Mucosa of stomach (tissue), 1 donor: ENCODE data around the gene BRIP1.

Source experiments
- H3K27me3 ChIP-seq: one replicate; pipeline ENCODE4 v1.7.0; 2013; ENCODE audit warnings: mild to moderate bottlenecking, low read length; ENCODE audit not compliant: control insufficient read depth, insufficient read depth
- H3K36me3 ChIP-seq: one replicate; pipeline ENCODE4 v1.7.0; 2013; ENCODE audit warnings: low read length; ENCODE audit not compliant: control insufficient read depth, insufficient read depth
- H3K4me1 ChIP-seq: one replicate; pipeline ENCODE4 v1.7.0; 2013; ENCODE audit warnings: mild to moderate bottlenecking, low read length; ENCODE audit not compliant: control insufficient read depth, insufficient read depth
- H3K4me3 ChIP-seq: one replicate; pipeline ENCODE4 v1.7.0; 2013; ENCODE audit warnings: low read length
- H3K9ac ChIP-seq: one replicate; pipeline ENCODE4 v1.7.0; 2013; ENCODE audit warnings: mild to moderate bottlenecking, low read length, moderate library complexity
- H3K9me3 ChIP-seq: one replicate; pipeline ENCODE4 v1.7.0; 2013; ENCODE audit warnings: mild to moderate bottlenecking, low read length, moderate library complexity; ENCODE audit not compliant: control insufficient read depth
- donor health status: Pancreatic carcinoma.

The BRIP1 gene

DNA sequence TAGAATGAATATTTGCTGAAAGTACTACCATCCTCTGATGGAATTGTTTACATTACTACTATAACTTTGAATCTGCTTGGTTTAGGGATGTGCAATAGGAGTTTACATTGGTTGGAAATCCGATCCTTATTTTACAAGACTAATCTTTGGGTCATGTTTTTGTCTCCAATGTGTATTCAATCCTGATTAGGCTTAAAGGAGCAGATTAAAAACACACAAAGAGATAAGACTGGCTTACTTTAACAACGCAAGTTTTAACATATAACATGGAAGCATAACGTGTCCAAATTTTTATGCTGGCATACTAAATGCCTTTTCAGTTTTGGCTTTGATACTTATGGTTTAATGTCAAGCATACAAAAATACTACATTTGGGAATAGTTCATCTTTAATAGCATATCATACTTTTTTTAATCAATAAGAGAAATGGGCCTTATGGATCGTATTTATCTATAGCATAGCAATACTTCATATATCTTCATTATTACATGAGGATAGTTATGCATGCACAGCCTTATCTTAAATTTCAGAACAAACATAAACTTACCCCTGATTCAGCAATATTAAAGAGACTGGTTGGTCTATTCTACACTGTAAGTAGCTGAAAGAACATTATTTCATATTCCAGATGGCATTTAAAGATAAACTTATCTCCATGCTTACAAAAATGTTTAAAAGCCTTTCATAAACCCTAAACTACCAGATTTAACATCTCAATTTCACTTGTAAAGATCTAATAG, 202.4 kb downstream of the BRIP1 start:
- Histone ChIP-seq H3K4me3 (no peak overlapping the region), H3K9ac (no peak overlapping the region), H3K9me3 (no peaks in the 10 kb centered on the region)

DNA sequence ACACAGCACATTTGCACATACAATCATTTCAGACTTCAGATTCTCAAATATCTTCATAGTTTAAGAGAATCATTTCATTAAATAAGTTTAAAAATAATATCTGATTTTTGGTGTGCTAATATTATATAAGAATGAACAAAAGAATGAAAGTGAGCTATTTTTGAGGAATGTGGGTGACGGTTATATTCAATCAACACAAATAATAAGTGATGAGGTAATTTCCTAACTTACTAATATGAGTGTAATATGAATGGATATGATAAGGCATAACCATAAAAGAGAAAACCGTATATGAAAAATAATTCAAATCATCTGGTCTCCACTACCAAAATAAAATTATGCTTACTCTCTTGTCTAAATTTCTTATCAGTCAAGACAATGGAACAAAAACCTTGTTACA, 203.9 kb downstream of the BRIP1 start:
- Histone ChIP-seq H3K9me3 (no peaks in the 10 kb centered on the region), H3K4me3 (no peak overlapping the region), H3K36me3 (no peaks in the 10 kb centered on the region), H3K4me1 (no peaks in the 10 kb centered on the region), H3K27me3 (no peaks in the 10 kb centered on the region), H3K9ac (no peak overlapping the region)

More for the DNA sequence above, 202.4 kb downstream of the BRIP1 start:
- Histone ChIP-seq H3K36me3 (no peaks in the 10 kb centered on the region), H3K4me1 (no peaks in the 10 kb centered on the region), H3K27me3 (no peaks in the 10 kb centered on the region)

DNA sequence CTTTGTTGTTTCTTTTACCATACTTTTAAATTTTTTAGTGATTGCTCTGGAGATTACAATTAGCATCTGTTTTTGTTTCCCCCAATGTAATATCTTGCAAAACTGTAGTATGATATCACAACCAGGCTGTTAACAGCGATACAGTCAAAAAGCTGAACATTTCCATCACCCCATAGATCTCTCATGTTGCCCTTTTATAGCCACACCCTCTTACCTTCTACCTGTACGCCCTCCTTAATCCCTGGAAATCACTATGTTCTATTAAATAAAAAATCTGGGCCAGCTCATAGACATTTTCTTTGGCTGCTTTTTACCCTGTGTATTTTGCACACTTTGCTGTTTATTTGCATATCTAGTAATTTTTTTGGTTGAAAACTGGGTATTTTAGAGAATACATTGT, 205.1 kb downstream of the BRIP1 start:
- H3K9me3 ChIP-seq = no peaks in the 10 kb centered on the region
- H3K4me3 ChIP-seq = no peak overlapping the region
- no peaks in the 10 kb centered on the region for H3K27me3 ChIP-seq
- H3K9ac ChIP-seq = no peak overlapping the region
- H3K4me1 ChIP-seq = no peaks in the 10 kb centered on the region
- H3K36me3 ChIP-seq = no peaks in the 10 kb centered on the region

DNA sequence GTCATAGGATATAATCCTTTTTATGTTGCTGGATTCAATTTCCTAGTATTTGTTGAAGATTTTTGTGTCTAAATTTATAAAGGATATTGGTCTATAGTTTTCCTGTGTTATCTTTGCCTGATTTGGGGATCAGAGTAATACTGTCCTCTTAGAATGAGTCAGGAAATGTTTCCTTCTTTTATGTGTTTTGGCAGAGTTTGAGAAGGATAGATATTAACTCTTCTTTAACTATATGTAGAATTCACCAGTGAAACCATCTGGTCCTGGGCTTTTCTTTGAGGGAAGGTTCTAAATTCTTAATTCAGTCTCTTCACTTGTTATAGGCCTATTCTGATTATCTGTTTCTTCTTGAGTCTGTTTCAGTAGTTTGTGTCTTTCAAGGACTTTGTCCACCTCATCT, 206.0 kb downstream of the BRIP1 start:
- Histone ChIP-seq H3K27me3 (no peaks in the 10 kb centered on the region), H3K4me1 (no peaks in the 10 kb centered on the region), H3K36me3 (no peaks in the 10 kb centered on the region), H3K9me3 (no peaks in the 10 kb centered on the region), H3K9ac (no peak overlapping the region), H3K4me3 (no peak overlapping the region)

DNA sequence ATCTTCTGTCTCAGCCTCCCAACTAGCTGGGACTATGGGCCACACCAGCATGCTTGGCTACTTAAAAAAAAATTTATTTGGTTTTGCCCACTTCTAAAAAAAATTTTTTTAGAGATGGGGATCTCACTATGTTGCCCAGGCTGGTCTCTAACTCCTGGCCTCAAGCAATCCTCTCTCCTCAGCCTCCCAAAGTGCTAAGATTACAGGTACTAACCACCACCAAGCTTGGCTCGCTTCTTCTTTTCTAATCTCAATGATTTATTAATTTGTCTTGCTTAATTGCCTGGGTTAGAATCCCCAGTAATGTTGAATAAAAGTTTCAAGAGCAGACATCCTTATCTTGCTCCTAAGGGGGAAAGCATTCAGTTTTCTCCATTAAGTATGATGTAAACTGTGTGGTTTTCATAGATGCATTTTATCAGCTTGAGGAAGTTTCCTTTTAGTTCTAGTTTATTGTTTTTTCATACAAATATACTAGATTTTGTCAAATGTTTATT, 206.6 kb downstream of the BRIP1 start:
- no peaks in the 10 kb centered on the region for H3K36me3 ChIP-seq
- no peaks in the 10 kb centered on the region for H3K9me3 ChIP-seq
- H3K4me1 ChIP-seq = no peaks in the 10 kb centered on the region
- H3K9ac ChIP-seq = no peak overlapping the region
- H3K27me3 ChIP-seq = no peaks in the 10 kb centered on the region
- no peak overlapping the region for H3K4me3 ChIP-seq

DNA sequence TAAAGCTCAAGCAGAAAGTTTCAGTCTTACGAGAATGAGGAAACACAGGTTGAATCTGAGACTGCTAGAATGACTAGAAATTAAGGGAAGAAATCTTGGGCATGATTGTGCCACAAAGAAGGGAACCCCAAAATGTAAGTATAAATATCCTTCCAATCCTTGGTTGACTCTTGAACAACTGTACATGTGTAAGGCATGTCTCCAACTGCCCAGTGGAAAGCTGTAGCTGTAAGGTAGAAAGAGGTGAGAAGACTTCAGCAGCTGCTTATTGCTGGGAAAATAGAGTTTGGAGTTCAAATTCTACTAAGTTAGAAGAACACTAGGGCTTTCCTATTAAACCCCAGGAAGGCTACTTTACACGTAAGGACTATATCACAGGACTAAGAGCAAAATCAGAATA, 212.6 kb downstream of the BRIP1 start:
- Histone ChIP-seq H3K4me3 (no peak overlapping the region), H3K4me1 (no peaks in the 10 kb centered on the region), H3K27me3 (no peaks in the 10 kb centered on the region), H3K9me3 (no peaks in the 10 kb centered on the region), H3K9ac (no peak overlapping the region), H3K36me3 (no peaks in the 10 kb centered on the region)

DNA sequence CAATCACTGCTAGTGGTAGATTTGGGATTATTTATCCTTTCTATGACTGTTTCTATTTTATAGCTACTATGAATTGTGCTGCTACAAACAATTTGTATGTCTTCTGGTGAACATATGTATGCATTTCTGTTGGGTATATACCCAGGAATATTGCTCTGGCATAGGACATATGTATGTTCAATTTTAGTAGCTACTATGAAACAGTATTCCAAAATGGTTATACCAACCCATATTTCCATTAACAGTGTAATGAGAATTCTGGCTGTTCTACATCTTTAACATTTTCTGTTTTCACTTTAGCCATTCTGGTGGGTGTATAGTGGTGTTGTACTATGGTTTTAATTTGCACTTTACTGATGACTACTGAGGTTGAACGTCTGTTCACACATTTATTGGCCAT, 214.7 kb downstream of the BRIP1 start:
- Histone ChIP-seq H3K9ac (no peak overlapping the region), H3K9me3 (no peaks in the 10 kb centered on the region), H3K4me3 (no peak overlapping the region), H3K27me3 (no peaks in the 10 kb centered on the region), H3K36me3 (no peaks in the 10 kb centered on the region), H3K4me1 (no peaks in the 10 kb centered on the region)

DNA sequence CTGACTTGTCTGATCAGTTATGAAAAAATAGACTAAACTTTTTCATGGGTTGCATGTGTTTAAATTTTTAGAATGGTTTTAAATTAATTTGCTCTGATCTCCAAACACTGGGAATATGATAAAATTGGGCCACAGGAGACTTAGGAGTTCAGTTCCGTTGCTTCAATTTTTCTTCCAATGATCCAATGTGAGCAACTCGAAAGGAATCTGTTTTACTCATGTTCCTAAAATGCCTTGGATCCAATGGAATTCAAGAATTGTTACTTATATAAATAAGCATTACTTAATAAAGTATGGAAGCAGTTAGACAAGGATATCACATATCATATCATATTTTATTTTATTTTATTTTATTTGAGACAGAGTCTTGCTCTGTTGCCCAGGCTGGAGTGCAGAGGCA, 216.3 kb downstream of the BRIP1 start:
- no peaks in the 10 kb centered on the region for H3K27me3 ChIP-seq
- H3K9me3 ChIP-seq = no peaks in the 10 kb centered on the region
- H3K4me3 ChIP-seq = no peak overlapping the region
- no peak overlapping the region for H3K9ac ChIP-seq
- no peaks in the 10 kb centered on the region for H3K36me3 ChIP-seq
- no peaks in the 10 kb centered on the region for H3K4me1 ChIP-seq

DNA sequence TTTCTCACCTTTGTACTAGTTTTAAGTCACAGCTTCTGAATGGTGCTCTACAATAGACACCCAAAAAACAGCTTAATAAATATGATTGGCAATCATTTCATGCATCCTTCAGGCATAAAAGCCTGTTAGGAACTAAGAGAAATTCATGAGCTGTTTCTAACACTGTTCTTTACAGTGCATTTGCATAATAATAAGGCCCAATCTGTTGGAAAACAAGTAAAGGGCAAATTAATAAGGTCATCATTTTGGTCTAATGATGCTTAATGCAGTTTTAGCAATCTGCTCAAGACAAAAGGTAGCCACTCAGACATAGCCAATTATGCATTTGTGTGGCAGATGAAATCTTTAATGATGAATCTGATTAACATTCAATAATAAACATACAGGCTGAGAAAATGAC, 216.8 kb downstream of the BRIP1 start:
- Histone ChIP-seq H3K36me3 (no peaks in the 10 kb centered on the region), H3K27me3 (no peaks in the 10 kb centered on the region), H3K4me3 (no peak overlapping the region), H3K4me1 (no peaks in the 10 kb centered on the region), H3K9me3 (no peaks in the 10 kb centered on the region), H3K9ac (no peak overlapping the region)

DNA sequence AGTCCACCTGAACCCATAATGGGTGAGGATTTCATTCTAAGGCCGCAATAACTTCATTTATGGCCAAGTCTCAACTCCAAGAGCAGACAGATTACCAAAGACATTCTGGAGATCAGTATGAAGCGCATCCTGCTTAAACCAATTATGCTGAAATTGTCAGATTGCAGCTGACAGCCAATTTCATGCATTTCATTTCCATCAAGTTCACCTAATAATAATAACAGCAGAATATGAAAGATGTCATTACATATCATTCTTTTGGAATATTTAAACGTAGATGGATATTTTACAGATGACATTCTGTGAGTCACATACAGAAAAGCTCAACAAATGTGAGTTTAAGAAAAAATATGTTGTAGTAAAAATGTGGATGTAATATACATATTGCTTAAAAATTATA, 217.4 kb downstream of the BRIP1 start:
- Histone ChIP-seq H3K27me3 (no peaks in the 10 kb centered on the region), H3K9me3 (no peaks in the 10 kb centered on the region), H3K36me3 (no peaks in the 10 kb centered on the region), H3K9ac (no peak overlapping the region), H3K4me3 (no peak overlapping the region), H3K4me1 (no peaks in the 10 kb centered on the region)

DNA sequence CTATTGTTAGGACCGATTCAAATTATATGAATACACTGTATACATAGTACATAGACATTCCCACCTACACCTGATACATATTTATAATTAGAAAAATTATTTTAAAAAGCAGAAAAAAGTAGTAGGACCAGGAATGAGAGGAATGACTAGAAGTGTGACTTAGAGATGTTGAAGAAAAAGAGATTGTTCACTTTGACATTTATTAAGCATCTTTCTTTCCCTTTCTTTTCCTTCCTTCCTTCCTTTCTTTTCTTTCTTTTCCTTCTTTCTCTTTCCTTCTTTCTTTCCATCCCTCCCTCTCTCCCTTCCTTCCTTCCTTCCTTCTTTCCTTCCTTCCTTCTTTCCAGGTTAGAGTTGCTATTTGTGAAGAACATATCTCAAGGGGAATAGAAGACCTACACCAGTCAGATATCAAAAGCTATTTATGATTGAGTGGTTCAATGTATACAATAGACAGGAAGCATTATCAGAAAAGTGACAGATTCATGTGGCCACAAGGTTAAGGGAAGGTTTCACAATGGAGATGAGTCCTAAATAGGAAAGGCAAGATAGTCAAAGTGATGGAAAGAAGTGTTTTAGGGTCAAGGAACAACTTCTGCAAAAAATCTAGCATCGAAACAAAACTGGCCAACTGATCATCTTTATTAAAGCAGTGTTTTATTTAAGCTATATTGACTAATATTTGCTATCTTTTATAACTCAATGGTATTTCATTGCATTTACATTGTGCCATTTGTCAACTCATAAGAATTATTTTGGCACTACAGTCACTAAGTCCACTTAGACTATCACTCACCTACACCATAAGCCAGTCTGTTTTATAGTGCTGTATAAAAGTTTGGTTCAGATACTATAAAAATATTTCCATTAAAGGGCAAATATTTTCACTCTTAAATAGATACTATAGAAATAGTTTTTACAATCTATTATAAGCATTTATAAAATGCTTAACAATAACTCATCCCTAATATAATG, 218.2 kb downstream of the BRIP1 start:
- no peaks in the 10 kb centered on the region for H3K9me3 ChIP-seq
- no peaks in the 10 kb centered on the region for H3K27me3 ChIP-seq
- no peaks in the 10 kb centered on the region for H3K4me1 ChIP-seq
- no peak overlapping the region for H3K4me3 ChIP-seq
- H3K9ac ChIP-seq = no peak overlapping the region
- H3K36me3 ChIP-seq = no peaks in the 10 kb centered on the region

DNA sequence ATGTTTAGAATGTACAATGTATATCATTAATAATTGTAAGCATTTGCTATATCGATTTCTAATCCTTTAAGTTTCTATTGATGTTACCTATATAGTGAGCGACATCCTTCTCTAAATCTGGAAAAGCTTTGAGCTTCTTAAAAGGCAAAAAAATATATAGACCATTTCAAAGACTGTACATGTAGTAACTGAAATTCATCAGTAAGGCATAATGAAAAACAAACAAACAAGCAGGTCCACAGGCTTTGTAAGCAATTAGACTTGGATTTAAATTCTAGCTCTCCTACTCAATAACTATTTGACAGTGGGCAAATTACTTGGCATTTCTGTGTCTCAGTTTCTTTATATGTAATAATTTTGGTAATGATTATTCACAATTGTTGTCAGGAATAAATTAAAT, 220.6 kb downstream of the BRIP1 start:
- no peaks in the 10 kb centered on the region for H3K4me1 ChIP-seq
- H3K36me3 ChIP-seq = no peaks in the 10 kb centered on the region
- no peak overlapping the region for H3K4me3 ChIP-seq
- H3K9me3 ChIP-seq = no peaks in the 10 kb centered on the region
- no peak overlapping the region for H3K9ac ChIP-seq
- no peaks in the 10 kb centered on the region for H3K27me3 ChIP-seq
